ENCODE measurements around the gene DCC.

DNA sequence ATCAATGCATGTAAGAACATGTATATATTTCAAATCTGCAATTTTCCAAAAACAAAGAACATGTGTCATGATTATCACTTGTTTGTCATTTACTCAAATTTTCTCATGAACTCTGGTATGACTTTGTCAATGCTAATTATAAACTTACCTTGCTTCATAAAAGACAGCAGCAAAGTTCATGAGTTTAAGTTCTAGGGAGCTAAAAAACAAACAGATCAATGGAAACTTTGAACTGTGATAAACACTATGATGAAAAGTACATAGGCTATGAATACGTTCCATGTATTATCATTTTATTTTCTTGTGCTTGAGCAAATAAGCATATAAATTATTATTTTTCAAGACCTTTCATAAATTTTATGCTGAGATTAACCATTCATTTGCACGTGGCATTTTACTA, 943.7 kb downstream of the DCC start:
- no peak for TF ChIP-seq CHD4 (IDR thresholded peaks at IDR 0.05; ENCODE audit: borderline replicate concordance)
- TF ChIP-seq MYC (IDR thresholded peaks at IDR 0.05; ENCODE audit: borderline replicate concordance, low read length), result no peak
- TF ChIP-seq EP300 (IDR thresholded peaks at IDR 0.05), result no peak
- TF ChIP-seq, protein P1, sequence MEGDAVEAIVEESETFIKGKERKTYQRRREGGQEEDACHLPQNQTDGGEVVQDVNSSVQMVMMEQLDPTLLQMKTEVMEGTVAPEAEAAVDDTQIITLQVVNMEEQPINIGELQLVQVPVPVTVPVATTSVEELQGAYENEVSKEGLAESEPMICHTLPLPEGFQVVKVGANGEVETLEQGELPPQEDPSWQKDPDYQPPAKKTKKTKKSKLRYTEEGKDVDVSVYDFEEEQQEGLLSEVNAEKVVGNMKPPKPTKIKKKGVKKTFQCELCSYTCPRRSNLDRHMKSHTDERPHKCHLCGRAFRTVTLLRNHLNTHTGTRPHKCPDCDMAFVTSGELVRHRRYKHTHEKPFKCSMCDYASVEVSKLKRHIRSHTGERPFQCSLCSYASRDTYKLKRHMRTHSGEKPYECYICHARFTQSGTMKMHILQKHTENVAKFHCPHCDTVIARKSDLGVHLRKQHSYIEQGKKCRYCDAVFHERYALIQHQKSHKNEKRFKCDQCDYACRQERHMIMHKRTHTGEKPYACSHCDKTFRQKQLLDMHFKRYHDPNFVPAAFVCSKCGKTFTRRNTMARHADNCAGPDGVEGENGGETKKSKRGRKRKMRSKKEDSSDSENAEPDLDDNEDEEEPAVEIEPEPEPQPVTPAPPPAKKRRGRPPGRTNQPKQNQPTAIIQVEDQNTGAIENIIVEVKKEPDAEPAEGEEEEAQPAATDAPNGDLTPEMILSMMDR (IDR thresholded peaks at IDR 0.05), result no peak
- TF ChIP-seq EHF (CRISPR knock-in tag; IDR thresholded peaks at IDR 0.05), result no peak
- no peak for TF ChIP-seq RAD21 (conservative IDR thresholded peaks at IDR 0.05 in 1 of 2, IDR thresholded peaks at IDR 0.05 in 1 of 2)
- TF ChIP-seq ZFP36 (IDR thresholded peaks at IDR 0.05; ENCODE audit: borderline replicate concordance, partially characterized antibody), result no peak
- TF ChIP-seq POLR2A (IDR thresholded peaks at IDR 0.05; ENCODE audit: low read length), result no peak
- TF ChIP-seq NR3C1 (IDR thresholded peaks at IDR 0.05), result no peak
- no peak for TF ChIP-seq JUN (IDR thresholded peaks at IDR 0.05)
- TF ChIP-seq HOXA7 (CRISPR knock-in tag; IDR thresholded peaks at IDR 0.05), result no peak
- no peak for TF ChIP-seq HEYL (CRISPR knock-in tag; IDR thresholded peaks at IDR 0.05)

All from A549 (cell line).